DND-41 (cell line): ENCODE results near the gene RGS6.

Source experiments
- CTCF ChIP-seq: IDR thresholded peaks from 2 replicates; pipeline ENCODE4 v1.5.1; 2012; ENCODE audit warnings: borderline replicate concordance, low read length, moderate library complexity, mild to moderate bottlenecking; ENCODE audit not compliant: poor library complexity, severe bottlenecking; ENCODE audit errors: extremely low read depth
- EZH2 ChIP-seq: IDR thresholded peaks from 3 replicates; pipeline ENCODE4 v1.6.1; 2012; ENCODE audit warnings: borderline replicate concordance, low read depth, mild to moderate bottlenecking, moderate library complexity, low read length, inconsistent platforms; ENCODE audit not compliant: severe bottlenecking

- TF ChIP-seq EZH2 (no peak), CTCF (no peak)
Observed at GRCh38 chr14:72383865-72384264, 451.6 kb downstream of the RGS6 start.
